ENCODE results near the gene GNAQ.

- TF ChIP-seq CTCF (IDR thresholded peaks at IDR 0.05) (no peak), YY1 (IDR thresholded peaks at IDR 0.05; ENCODE audit: low read depth) (no peak), JUND (IDR thresholded peaks at IDR 0.05) (no peak), CHD2 (IDR thresholded peaks at IDR 0.05; ENCODE audit: low read length, partially characterized antibody) (no peak), EP300 (IDR thresholded peaks at IDR 0.05; ENCODE audit: borderline replicate concordance in 1 of 2, low read depth in 1 of 2, low read length in 1 of 2) (no peak), SMC3 (IDR thresholded peaks at IDR 0.05; ENCODE audit: low read depth, low read length) (no peak), SIN3A (IDR thresholded peaks at IDR 0.05; ENCODE audit: borderline replicate concordance, low read depth, low read length) (no peak)
- TF ChIP-seq, protein P1, sequence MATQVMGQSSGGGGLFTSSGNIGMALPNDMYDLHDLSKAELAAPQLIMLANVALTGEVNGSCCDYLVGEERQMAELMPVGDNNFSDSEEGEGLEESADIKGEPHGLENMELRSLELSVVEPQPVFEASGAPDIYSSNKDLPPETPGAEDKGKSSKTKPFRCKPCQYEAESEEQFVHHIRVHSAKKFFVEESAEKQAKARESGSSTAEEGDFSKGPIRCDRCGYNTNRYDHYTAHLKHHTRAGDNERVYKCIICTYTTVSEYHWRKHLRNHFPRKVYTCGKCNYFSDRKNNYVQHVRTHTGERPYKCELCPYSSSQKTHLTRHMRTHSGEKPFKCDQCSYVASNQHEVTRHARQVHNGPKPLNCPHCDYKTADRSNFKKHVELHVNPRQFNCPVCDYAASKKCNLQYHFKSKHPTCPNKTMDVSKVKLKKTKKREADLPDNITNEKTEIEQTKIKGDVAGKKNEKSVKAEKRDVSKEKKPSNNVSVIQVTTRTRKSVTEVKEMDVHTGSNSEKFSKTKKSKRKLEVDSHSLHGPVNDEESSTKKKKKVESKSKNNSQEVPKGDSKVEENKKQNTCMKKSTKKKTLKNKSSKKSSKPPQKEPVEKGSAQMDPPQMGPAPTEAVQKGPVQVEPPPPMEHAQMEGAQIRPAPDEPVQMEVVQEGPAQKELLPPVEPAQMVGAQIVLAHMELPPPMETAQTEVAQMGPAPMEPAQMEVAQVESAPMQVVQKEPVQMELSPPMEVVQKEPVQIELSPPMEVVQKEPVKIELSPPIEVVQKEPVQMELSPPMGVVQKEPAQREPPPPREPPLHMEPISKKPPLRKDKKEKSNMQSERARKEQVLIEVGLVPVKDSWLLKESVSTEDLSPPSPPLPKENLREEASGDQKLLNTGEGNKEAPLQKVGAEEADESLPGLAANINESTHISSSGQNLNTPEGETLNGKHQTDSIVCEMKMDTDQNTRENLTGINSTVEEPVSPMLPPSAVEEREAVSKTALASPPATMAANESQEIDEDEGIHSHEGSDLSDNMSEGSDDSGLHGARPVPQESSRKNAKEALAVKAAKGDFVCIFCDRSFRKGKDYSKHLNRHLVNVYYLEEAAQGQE (IDR thresholded peaks at IDR 0.05; ENCODE audit: low read depth, low read length): no peak
Observed at GRCh38 chr9:77945798-77946197, 85.8 kb downstream of the GNAQ start.

All from SK-N-SH (cell line).